IgD-negative memory B cell (primary cell): ENCODE measurements around the gene COTL1. TPM values are rescaled to one million over a fixed set of nuclear protein-coding genes. Genes with fewer than 3 reads are reported as not detected.

Experiments
- H3K27ac Mint-ChIP-seq, 3 donors: one replicate each; pipeline ENCODE4 v1.8.0; 2020 to 2022; ENCODE audit warnings: mild to moderate bottlenecking in 3 of 3, mixed read lengths in 3 of 3, moderate library complexity in 1 of 3
- H3K27me3 Mint-ChIP-seq: one replicate; pipeline ENCODE4 v1.8.0; 2021; ENCODE audit warnings: mixed read lengths
- H3K36me3 Mint-ChIP-seq: one replicate; pipeline ENCODE4 v1.8.0; 2020; ENCODE audit warnings: mild to moderate bottlenecking, mixed read lengths
- H3K4me1 Mint-ChIP-seq, 3 donors: one replicate each; pipeline ENCODE4 v1.8.0; 2020 to 2022; ENCODE audit warnings: mixed read lengths in 3 of 3, mild to moderate bottlenecking in 1 of 3
- H3K4me3 Mint-ChIP-seq, 4 donors: one replicate each; pipeline ENCODE4 v1.8.0; 2020 to 2022; ENCODE audit warnings: mild to moderate bottlenecking in 4 of 4, mixed read lengths in 4 of 4, moderate library complexity in 3 of 4
- H3K9me3 Mint-ChIP-seq, 3 donors: one replicate each; pipeline ENCODE4 v1.8.0; 2020 to 2021; ENCODE audit warnings: mixed read lengths in 3 of 3, mild to moderate bottlenecking in 1 of 3
- polyA plus RNA-seq: library from polyadenylated mRNA; unstranded; fragments of 300-500 nt; fragmentation: Illumina TruSeq; gene quantifications from one replicate; pipeline ENCODE4 v1.2.3, GENCODE V29; 2021

COTL1 gene
- polyA plus RNA-seq, 1 donor from 2014 or later = 725 TPM

DNA sequence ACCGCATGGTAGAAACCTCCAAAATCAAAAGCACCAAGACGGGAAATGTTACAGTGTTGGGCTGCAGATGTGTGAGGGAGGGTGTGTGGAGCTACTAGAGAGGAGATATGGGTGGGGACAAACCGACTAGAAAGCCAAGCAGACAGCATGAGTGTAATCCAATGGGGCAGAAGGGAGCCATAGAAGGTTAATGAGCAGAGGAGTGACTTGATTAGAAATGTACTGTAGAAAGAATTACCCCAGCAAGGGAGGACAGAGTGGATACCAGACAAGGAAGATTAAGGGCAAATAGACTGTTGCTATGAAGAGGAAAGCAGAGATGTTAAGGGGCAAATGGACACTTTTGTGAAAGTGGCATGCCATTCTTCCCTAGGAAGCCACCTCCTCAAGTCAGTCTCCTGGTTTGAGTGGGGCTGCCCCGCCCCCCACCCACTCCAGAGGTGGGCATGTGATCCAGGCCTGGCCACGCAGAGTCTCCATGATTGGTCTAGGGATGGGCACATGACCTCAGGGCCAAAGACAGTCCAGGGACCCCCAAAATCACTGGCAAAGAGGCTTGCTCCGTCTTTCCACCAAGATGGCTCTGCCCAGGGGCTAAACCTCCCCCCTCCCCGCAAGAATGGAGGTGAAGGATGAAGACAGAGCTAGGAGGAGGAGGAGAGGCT is 4.3 kb downstream of the COTL1 start:
- Mint-ChIP-seq H3K9me3 (peaks cover 0 to 11% (median 1%) of the 10 kb centered on the region in 3 donors), H3K27me3 (no peaks in the 10 kb centered on the region), H3K4me3 (peak overlapping the region; percentile 48 to 96 (median 70)), H3K36me3 (peaks cover 33% of the 10 kb centered on the region), H3K4me1 (peaks cover 46 to 71% (median 67%) of the 10 kb centered on the region in 3 donors), H3K27ac (peak overlapping the region; percentile 77 to 94 (median 90))

DNA sequence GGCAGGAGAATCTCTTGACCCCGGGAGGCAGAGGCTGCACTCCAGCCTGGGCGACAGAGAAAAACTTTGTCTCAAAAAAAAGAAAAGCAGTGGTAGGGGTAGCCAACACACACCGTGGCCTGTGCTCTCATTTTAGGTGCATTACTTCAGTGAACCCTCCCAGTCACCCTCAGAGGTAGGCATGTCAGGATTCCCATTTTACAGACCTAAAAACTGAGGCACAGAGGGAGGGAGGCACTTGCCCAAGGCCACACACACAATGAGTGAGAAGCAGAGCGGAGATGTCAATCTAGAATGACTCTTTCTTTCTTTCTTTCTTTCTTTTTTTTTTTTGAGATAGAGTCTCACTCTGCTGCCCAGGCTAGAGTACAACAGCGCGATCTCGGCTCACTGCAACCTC is 5.2 kb downstream of the COTL1 start:
- peaks cover 33% of the 10 kb centered on the region for H3K36me3 Mint-ChIP-seq
- no peaks in the 10 kb centered on the region for H3K27me3 Mint-ChIP-seq
- no peak overlapping the region for H3K27ac Mint-ChIP-seq
- H3K4me3 Mint-ChIP-seq = peak overlapping the region in 1 of 4 donors; percentile 50
- H3K9me3 Mint-ChIP-seq = peaks cover 0 to 11% (median 1%) of the 10 kb centered on the region in 3 donors
- H3K4me1 Mint-ChIP-seq = peaks cover 54 to 78% (median 75%) of the 10 kb centered on the region in 3 donors

GRCh38 chr16:84611041-84611440 is 6.8 kb downstream of the COTL1 start:
- H3K36me3 Mint-ChIP-seq = peaks cover 28% of the 10 kb centered on the region
- H3K4me3 Mint-ChIP-seq = peak overlapping the region in 2 of 4 donors; percentile 80 to 87
- peaks cover 56 to 87% (median 87%) of the 10 kb centered on the region in 3 donors for H3K4me1 Mint-ChIP-seq
- no peaks in the 10 kb centered on the region for H3K27me3 Mint-ChIP-seq
- peak overlapping the region; percentile 79 to 98 (median 97) for H3K27ac Mint-ChIP-seq
- peaks cover 0 to 11% (median 1%) of the 10 kb centered on the region in 3 donors for H3K9me3 Mint-ChIP-seq

GRCh38 chr16:84610376-84610775 is 7.5 kb downstream of the COTL1 start:
- Mint-ChIP-seq H3K36me3 (peaks cover 29% of the 10 kb centered on the region), H3K4me1 (peaks cover 53 to 87% (median 85%) of the 10 kb centered on the region in 3 donors), H3K27ac (peak overlapping the region; percentile 79 to 98 (median 97)), H3K27me3 (no peaks in the 10 kb centered on the region), H3K9me3 (peaks cover 0 to 11% (median 1%) of the 10 kb centered on the region in 3 donors), H3K4me3 (peak overlapping the region in 2 of 4 donors; percentile 80 to 87)

DNA sequence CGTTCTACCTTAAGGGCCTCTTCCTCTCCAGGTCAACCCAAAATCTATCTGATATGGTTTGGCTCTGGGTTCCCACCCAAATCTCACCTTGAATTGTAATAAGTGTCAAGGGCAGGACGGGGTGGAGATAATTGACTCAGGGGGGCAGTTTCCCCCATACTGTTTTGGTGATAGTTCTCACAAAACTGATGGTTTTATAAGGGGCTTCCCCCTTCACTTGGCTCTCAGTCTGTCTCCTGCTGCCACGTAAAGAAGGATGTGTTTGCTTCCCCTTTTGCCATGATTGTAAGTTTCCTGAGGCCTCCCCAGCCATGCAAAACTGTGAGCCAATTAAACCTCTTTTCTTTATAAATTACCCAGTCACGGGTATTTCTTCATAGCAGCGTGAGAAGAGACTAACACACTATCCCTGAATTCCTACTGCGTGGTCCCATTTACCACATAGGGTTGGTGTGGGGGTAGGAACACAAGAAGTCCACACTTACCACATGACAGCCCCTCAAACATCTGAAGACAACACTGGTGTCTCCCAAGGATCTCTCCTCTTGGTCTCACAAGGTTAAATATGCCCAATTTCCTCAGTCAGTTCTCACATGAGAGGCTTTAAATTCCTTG is 8.2 kb downstream of the COTL1 start:
- Mint-ChIP-seq H3K4me3 (peak overlapping the region in 3 of 4 donors; percentile 80 to 87 (median 83)), H3K27ac (peak overlapping the region; percentile 79 to 98 (median 97)), H3K36me3 (peaks cover 31% of the 10 kb centered on the region), H3K4me1 (peaks cover 52 to 83% (median 82%) of the 10 kb centered on the region in 3 donors), H3K27me3 (no peaks in the 10 kb centered on the region), H3K9me3 (peaks cover 0 to 11% (median 1%) of the 10 kb centered on the region in 3 donors)

DNA sequence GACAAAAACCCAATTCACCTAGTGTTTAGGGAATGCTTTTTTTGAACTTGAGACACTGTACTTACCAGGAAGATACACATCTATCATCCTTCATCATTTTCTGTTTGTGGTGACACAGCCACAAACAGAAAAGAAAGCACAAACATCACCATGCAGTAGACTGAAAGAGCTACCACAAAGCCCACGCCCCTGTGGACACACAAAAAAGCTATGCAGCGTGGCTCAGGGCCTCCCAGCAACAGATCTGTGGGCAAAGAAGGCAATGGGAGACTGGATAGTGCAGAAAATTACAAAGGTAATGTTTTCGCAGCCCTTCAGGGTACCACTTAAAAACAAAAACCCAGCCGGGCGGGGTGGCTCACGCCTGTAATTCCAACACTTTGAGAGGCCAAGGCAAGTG is 9.6 kb downstream of the COTL1 start:
- H3K27ac Mint-ChIP-seq = peak overlapping the region; percentile 79 to 98 (median 97)
- peaks cover 31% of the 10 kb centered on the region for H3K36me3 Mint-ChIP-seq
- H3K9me3 Mint-ChIP-seq = peaks cover 0 to 11% (median 1%) of the 10 kb centered on the region in 3 donors
- H3K27me3 Mint-ChIP-seq = no peaks in the 10 kb centered on the region
- H3K4me3 Mint-ChIP-seq = peak overlapping the region; percentile 62 to 88 (median 74)
- H3K4me1 Mint-ChIP-seq = peaks cover 48 to 78% (median 76%) of the 10 kb centered on the region in 3 donors

DNA sequence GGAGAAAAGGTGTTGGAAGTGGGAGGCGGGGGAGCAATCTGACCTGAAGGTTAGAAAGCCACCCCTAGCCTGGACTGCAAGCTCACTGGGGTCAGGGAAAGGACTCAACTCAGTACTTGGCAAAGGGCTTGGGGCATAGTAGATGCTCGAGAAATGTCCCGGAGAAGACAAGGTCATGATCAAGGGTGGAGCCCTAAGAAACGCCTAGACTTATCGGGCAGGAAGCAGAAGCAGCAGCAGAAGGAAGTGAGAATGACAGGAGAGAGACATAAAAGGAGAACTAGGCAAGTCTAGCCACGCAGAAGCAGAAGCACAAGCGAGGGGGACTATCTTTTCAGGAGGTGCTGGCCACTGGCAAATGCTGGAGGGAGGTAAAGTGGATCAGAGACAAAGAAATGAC is 10.2 kb downstream of the COTL1 start:
- Mint-ChIP-seq H3K36me3 (peaks cover 29% of the 10 kb centered on the region), H3K27me3 (no peaks in the 10 kb centered on the region), H3K27ac (peak overlapping the region; percentile 79 to 98 (median 97)), H3K9me3 (peaks cover 0 to 11% (median 1%) of the 10 kb centered on the region in 3 donors), H3K4me3 (peak overlapping the region; percentile 62 to 88 (median 74)), H3K4me1 (peaks cover 51 to 82% (median 79%) of the 10 kb centered on the region in 3 donors)

- H3K27me3 Mint-ChIP-seq = no peaks in the 10 kb centered on the region
- peaks cover 50 to 83% (median 81%) of the 10 kb centered on the region in 3 donors for H3K4me1 Mint-ChIP-seq
- H3K27ac Mint-ChIP-seq = peak overlapping the region; percentile 79 to 98 (median 97)
- H3K4me3 Mint-ChIP-seq = peak overlapping the region in 3 of 4 donors; percentile 79 to 88 (median 86)
- H3K36me3 Mint-ChIP-seq = peaks cover 29% of the 10 kb centered on the region
- peaks cover 0 to 11% (median 1%) of the 10 kb centered on the region in 3 donors for H3K9me3 Mint-ChIP-seq
These were observed 10.8 kb downstream of the COTL1 start for GRCh38 chr16:84607061-84607460.

GRCh38 chr16:84606081-84606875 is 11.6 kb downstream of the COTL1 start:
- Mint-ChIP-seq H3K9me3 (peaks cover 0 to 11% (median 1%) of the 10 kb centered on the region in 3 donors), H3K36me3 (peaks cover 24% of the 10 kb centered on the region), H3K27ac (peak overlapping the region; percentile 79 to 98 (median 97)), H3K27me3 (no peaks in the 10 kb centered on the region), H3K4me1 (peaks cover 46 to 83% (median 79%) of the 10 kb centered on the region in 3 donors), H3K4me3 (peak overlapping the region; percentile 34 to 88 (median 82))

DNA sequence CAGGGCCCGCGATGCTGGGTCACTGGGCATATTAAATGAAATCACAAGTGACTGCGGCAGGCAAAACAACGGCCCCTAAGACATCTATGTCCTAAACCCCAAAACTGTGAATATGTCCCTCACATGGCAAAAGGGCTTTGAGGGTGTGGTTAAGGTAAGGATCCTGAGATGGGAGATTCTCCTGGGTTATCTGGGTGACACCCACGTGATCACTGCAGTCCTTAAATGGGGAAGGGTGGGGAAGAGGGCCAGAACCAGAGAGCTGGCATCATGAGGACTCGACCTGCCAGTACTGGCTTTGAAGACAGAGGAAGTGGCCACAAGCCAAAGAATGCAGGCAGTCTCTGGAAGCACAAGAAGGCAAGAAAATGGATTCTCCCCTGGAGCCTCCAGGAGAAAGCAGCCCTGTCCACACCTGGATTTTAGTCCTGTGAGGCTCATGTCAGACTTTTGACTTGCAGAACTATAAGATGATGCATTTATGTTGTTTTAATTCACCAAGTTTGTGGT is 12.5 kb downstream of the COTL1 start:
- H3K9me3 Mint-ChIP-seq = peaks cover 0 to 8% (median 0%) of the 10 kb centered on the region in 3 donors
- peaks cover 47 to 82% (median 75%) of the 10 kb centered on the region in 3 donors for H3K4me1 Mint-ChIP-seq
- H3K27me3 Mint-ChIP-seq = no peaks in the 10 kb centered on the region
- H3K4me3 Mint-ChIP-seq = peak overlapping the region; percentile 4 to 88 (median 82)
- H3K36me3 Mint-ChIP-seq = peaks cover 15% of the 10 kb centered on the region
- peak overlapping the region; percentile 79 to 98 (median 86) for H3K27ac Mint-ChIP-seq

- Mint-ChIP-seq H3K9me3 (no peaks in the 10 kb centered on the region), H3K36me3 (peaks cover 8% of the 10 kb centered on the region), H3K4me3 (peak overlapping the region in 3 of 4 donors; percentile 34 to 95 (median 87))
These were observed 13.3 kb downstream of the COTL1 start for GRCh38 chr16:84604477-84605013.

GRCh38 chr16:84603940-84604339 is 13.9 kb downstream of the COTL1 start:
- Mint-ChIP-seq H3K36me3 (peaks cover 5% of the 10 kb centered on the region), H3K27ac (peak overlapping the region in 1 of 3 donors; percentile 40), H3K9me3 (no peaks in the 10 kb centered on the region), H3K4me3 (peak overlapping the region in 2 of 4 donors; percentile 87 to 90), H3K4me1 (peaks cover 48 to 80% (median 72%) of the 10 kb centered on the region in 3 donors), H3K27me3 (no peaks in the 10 kb centered on the region)

More at GRCh38 chr16:84604477-84605013, 13.3 kb downstream of the COTL1 start:
- H3K4me1 Mint-ChIP-seq = peaks cover 49 to 81% (median 72%) of the 10 kb centered on the region in 3 donors
- no peaks in the 10 kb centered on the region for H3K27me3 Mint-ChIP-seq
- peak overlapping the region in 2 of 3 donors; percentile 40 to 88 for H3K27ac Mint-ChIP-seq

DNA sequence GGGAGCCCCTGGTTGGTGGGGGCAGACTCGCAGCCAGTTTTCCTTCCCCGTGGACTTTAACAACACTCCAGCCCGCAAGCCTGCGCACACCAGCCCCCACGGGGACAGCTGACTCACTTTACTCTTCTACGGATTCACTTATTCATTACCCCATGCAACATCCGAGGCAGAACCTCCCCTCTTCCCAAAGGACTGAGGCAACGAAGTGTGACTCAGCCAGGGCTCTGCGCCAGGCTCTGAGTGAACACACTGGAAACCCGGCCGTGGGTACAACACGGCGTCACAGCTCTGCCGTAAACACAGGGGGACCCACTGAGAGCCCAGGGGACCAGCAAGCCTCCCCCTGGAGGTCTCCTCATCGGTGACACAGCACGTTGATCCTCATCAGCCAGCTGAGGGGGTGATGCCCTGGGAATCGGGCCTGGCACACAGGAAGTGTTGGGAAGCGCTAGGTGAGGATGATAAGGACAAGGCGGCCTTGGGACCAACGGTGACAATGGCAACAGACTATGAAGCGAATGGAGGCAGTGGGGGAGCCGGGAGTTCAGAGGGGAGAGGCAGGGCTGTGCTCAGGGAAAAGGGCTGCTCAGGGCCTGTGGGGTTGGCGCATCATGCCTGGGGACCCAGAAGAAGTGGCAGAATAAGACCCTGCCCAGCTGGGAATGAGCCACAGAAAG is 14.6 kb downstream of the COTL1 start:
- Mint-ChIP-seq H3K4me1 (peaks cover 46 to 74% (median 67%) of the 10 kb centered on the region in 3 donors), H3K9me3 (no peaks in the 10 kb centered on the region), H3K4me3 (peak overlapping the region; percentile 70 to 90 (median 88)), H3K36me3 (peaks cover 5% of the 10 kb centered on the region), H3K27ac (peak overlapping the region; percentile 95 to 98 (median 96)), H3K27me3 (no peaks in the 10 kb centered on the region)
